CD4-positive, alpha-beta T cell treated with Interferon alpha-2 for 1 hour (primary cell): ENCODE data around the gene SCRT2.
"Not testable (repeated sequence)": the region's sequence is repeated elsewhere in the genome, so short reads cannot be mapped to it uniquely, and the experiment has no call there.

Experiments
- DNase-seq, 2 donors: peaks; one replicate each; pipeline ENCODE4 v3.0.0-alpha.2; 2020 to 2022

Gene SCRT2

DNA sequence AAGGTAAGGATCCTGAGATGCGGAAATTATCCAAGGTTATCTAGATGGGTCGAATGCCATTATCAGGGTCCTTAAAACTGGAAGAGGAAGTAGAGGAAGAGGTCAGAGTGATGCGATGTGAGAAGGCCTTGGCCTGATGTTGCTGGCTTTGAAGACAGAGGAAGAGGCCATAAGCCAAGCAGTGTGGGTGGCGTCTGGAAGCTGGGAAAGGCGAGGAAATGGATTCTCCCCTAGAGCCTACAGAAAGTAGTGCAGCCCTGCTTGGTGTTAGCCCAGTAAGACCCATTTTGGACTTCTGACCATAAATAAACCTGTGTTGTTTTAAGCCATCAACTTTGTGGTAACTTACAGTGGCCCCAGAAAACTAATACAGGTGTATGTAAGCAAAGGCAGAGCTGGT is 24.6 kb downstream of the SCRT2 start:
- DNase-seq: no peak

DNA sequence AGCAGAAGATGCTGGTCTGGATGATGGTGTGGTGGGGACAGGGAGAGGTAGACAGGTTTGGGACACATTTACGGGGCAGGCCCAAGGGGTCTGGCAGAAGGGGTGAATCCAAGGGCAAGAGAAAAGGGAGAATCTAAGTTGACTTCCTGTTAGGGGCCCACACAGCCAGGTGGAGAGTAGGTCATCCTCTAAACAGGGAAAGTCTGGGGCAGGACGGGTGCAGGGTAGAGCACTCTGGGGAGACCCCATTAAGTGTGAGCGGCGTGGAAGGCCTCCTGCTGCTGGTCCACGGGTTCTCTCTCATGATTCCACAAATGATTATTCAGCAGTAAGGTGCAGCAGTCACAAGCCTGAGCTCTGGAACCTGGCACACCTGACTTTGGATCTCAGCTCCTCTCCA is 25.3 kb downstream of the SCRT2 start:
- DNase-seq: no peak

DNA sequence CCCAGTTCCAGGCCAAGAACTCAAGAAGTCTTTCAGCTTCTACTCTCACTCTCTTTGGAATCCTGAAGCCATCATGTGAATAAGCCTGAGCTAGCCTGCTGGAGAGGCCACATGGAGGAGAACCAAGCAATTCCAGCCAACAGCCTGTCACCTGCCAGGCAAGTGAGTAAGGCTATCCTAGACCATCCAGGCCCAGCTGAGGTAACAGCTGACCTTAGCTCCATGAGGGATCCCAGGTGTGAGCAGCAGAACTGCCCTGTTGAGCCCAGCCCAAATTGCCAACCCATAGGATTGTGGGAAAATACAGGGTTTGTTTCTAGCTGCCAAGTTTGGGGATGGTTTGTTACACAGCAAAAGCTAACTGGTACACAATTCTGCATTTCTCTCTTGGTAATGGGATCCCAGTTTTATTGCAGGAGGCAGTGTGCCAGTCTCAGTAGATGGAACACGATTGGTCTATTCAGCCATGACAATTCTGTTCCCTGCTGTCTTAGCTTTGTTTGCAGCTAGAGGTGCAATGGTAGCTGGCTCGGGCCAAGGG is 28.1 kb downstream of the SCRT2 start:
- no peak for DNase-seq

DNA sequence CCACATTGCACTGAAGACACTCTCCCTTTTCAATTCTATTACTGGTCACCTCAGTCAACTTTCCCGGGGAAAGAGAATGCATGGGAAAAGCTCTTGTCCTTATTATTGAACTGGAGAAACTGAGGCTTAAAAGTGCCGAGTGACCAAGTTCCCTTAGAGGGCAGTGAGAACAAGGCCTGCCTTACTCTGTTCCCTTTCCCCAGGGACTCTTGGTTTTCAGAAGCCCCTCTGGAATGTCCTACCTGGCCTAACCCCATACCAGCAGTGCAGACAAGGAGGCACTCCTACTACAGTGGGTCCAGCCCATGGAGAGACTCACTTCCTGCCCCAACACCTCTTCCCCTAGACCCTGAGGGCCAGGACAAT is 28.8 kb downstream of the SCRT2 start:
- DNase-seq: no peak

DNA sequence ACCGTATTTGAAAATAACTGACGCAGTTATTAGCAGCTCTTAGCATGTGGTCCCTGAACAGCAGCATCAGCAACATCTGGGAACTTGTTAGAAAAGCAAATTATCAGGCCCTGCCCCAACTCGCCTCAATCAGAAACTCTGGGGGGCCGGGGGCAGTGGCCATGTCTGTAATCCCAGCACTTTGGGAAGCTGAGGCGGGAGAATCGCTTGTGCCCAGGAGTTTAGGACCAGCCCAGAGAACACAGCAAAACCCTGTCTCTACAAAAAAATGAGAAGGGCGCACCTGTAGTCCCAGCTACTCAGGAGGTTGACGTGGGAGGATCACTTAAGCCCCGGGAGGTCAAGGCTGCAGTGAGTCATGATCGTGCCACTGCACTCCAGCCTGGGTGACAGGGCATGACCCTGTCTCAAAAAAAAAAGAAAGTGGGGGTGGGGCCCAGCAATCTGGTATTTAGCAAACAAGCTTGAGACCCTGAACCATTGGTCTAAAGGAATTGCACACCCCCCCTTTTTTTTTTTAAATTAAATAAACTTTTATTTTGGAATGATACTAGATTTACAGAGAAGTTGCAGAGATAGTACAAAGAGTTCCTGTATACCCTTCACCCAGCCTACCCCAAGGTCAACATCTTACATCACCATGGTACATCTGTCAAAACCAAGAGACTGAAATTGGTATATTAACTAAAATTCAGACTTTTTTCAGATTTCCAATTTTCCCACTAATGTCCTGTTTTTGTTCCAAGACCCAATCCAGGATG is 29.3 kb downstream of the SCRT2 start:
- DNase-seq: no peak

DNA sequence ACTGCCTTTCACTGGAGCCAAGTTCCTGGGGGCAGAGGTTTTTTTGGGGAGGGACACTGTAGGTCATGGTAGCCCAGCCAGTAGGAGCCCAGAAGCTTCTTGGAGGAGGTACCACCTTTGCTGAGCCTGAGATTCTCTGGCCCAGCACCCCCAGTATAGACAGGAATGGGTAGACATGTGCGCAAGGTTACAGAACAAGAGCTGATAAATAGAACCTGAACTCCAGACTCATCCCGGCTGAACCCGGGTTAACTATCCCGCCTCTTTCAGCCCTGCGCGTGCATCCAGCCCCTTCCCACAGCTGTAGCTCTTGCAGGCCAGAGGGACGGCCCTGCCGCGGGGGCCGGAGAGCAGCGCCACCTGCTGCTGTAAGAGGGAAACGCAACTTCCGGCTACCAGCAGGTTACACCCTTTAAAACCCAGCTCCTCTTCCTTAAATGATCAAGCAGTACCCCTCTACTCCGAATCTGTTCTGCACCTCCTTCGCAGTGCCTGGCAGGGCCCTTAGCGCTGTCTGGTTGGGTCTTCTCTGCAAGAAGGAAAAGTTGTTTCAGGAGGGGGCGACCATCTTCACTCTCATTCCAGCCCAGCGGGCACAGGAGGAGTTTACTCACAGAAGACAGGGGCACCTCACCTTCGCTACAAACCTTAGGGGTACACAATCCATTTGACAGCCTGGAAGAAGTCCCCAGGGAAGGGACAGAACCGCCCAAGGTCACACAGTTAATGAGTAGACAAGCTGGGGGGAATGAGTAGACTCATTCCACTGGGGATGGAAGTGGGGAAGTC is 30.1 kb downstream of the SCRT2 start:
- peak; percentile 58 to 70 for DNase-seq

DNA sequence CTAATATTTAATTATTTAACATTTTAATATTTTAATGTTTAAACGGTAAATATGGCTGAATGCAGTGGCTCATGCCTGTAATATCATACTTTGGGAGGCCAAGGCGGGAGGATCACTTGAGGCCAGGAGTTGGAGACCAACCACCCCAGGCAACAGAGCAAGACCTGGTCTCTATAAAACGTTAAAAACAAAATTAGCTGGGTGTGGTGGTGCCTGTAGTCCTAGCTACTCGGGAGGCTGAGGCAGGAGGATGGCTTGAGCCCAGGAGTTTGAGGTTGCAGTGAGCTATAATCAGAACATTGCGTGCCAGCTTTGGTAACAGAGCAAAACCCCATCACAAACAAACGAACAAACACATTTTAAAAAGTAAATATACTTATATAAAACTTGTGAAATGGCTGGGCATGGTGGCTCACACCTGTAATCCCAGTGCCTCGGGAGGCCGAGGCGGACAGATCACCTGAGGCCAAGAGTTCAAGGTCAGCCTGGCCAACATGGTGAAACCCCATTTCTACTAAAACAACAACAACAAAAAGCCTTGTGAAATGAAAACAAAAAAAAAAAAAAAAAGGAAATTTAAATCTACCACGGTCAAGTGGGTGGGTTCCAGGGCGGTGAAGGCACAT is 30.8 kb downstream of the SCRT2 start:
- no peak for DNase-seq

DNA sequence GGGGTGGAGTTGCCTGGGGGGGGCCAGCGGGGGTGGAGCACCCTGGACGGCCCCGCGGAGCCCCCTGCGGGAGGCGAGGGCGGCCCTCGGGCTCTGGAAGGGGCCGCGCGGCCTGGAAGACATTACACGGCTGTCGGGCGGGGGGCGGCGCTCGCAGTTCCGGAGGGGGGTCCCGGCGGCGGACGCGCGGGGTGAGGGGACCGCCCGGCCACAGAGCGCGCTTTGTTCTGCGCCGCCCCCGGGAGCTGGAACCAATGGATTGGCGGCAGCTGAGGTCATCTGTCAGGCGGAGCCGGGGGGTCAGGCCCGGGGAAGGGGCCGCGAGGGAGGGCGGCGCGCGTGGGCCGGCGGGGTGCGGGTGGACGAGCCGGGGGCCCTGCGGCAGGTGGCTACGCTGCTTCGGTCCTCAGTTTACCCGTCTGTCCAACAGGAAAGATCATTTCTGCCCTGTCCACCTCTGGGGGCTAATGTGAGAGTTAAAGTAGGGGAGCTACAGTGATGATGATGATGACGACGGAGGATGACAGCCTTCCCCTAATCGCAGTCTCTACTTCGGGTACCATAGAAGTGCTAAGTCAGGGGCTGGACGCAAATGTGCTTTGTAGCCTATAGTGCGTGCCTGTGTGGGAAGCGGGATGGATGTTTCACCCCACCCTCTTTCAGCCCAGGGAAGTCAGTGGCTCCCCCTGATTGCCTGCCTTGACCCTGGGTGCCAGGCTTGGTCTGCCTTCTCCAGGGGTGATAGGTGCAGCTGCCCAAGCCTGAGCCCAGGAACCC is 33.0 kb downstream of the SCRT2 start:
- DNase-seq: no peak

DNA sequence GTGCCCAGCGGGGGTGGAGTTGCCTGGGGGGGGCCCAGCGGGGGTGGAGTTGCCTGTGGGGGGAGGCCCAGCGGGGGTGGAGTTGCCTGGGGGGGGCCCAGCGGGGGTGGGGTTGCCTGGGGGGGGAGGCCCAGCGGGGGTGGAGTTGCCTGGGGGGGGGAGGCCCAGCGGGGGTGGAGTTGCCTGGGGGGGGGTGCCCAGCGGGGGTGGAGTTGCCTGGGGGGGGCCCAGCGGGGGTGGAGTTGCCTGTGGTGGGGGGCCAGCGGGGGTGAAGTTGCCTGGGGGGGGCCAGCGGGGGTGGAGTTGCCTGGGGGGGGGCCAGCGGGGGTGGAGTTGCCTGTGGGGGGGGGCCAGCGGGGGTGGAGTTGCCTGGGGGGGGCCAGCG is 33.6 kb downstream of the SCRT2 start:
- not testable (repeated sequence) for DNase-seq

DNA sequence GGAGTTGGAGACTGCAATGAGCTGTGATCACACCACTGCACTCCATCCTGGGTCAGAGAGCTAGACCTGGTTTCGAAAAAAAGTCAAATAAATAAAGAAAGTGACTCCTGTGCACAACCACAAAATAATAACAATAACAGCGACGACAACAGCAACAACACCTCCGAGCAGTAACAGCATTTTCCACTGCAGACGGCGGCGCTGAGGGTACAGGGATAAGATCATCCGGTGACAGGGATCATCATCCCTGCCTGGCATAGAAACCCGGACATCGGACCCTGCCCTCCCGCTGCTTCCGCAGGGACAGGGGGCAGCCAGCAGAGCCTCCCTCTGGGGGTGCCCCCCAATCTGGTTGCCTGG is 34.1 kb downstream of the SCRT2 start:
- DNase-seq: no peak

DNA sequence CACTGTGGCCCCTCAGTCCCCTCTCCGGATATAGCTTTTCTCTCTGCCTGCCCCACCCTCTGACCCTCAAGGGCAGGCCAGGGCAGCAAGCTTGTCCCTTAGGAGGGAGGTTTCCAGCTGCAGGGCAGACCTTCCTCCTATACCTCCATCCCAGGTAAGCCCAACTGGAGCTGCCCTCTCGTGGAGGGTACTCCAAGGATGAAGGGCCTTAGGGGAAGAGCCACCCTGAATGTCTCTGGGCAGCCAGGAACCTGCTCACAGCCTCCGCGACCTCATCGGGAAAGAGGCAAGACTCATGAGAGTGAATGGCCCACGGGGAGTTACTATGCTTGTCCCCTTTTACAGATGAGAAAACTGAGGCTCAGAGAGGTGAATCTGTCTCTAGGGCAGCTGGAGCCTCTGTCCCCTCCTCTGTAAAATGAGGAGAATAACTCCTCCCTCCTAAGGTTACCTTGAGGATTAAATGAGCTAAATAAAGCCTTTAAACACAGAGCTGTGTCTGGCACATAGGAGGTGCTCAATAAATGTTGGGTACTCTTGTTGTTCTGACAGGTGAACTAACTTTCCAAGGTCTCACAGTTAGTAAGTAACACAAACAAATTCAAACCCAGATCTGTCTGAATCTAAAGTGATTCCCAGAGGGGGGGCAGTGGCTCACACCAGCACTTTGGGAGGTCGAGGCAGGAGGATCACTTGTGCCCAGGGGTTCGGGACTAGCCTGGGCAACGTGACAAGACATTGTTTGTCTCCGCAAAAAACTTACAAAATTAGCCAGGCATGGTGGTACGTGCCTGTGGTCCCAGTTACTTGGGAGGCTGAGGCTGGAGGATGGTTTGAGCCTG is 34.7 kb downstream of the SCRT2 start:
- DNase-seq: no peak

DNA sequence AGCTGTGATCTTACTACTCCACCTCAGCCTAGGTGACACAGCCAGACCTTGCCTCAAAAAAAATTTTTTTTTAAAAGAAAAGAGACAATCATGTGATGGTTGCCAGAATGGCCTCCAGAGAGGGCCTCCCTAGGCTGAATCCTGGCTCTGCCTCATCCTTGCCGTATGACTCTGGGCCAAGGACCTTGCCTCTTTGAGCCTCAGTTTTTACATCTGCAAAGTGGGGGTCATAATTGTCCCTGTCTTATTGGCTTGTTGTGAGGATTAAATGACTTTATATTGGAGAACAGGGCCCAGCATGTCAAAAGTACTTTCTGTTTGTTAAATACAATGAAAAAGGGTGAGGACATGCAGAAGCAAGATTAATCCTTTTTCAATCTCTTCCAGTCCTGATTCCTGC is 37.0 kb downstream of the SCRT2 start:
- DNase-seq: no peak

DNA sequence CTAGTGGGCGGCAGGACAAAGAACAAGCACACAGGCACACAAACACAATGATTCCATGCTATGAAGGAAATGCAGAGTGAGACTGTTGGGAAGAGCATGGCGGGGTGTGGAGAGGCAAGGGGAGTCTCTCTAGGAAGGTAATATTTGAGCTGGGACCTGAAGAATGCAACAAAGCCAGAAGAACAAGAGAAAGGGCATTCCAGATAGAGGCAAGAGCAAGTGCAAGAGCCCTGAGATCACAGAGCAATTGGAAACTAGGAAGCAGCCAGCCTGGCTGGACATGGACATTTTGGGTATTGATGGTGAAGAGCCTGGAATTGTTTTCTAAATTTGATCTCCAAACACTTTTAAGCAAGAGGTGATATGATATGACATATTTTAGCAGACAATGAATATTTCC is 38.0 kb downstream of the SCRT2 start:
- no peak for DNase-seq

DNA sequence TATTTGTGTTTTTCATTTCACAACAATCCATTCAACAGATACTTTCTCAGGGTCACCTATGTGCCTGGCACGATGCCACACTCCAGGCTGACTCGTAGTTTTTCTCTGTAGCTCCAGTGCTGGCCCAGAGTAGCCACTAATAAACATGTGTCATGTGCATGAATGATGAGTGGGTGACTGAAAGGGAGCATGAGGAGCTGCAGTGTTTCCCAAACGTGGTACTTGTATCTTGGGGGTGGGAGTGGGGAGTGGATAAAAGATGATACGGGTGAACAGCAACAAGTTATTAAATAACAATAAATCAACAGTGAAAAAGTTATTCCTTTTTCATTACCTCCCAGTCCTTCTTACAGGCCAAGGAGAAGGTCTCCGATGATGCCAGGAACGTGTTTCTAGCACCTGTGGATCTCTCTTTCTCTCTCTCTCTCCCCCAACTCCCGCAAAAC is 39.7 kb downstream of the SCRT2 start:
- no peak for DNase-seq

DNA sequence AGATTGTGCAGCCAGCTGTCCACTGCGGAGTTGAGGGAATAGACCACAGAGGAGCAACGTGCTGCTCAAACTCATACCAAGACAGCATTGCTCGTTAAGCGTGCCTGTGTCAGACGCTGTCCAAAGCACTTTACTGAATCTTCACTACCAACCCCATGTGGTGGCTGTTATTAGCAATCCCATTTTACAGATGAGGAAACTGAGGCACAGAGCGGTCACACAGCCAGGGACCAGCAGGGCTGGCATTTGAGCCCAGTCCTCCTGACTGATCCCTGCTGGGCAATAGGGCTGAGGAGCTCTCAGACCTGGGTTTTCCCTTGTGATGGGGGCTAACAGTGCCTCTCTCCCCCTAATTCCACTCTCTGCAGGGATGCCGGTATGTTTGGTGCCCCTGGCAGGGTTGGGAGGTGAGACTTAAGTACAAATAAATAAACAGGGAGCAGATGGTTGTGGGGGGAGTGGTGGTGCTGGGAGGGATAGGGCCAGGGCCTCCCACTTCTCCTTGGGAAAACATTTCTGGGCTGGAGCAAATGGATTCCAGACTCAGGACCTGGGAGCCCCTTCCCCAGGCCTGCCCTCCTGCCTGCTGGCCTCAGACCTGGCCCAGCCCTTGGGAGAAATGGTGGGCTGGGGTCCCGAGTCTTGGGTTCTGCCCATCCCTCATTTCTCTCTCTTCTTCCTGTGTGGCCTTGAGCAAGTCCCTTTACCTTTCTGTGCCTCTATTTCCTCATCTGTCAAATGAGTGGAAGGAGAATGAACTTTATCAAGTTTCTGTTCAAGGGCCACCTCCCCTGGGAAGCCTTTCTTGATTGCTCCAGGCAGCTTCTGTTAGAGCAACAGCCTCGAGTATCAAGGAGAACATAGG is 40.3 kb downstream of the SCRT2 start:
- DNase-seq: no peak

DNA sequence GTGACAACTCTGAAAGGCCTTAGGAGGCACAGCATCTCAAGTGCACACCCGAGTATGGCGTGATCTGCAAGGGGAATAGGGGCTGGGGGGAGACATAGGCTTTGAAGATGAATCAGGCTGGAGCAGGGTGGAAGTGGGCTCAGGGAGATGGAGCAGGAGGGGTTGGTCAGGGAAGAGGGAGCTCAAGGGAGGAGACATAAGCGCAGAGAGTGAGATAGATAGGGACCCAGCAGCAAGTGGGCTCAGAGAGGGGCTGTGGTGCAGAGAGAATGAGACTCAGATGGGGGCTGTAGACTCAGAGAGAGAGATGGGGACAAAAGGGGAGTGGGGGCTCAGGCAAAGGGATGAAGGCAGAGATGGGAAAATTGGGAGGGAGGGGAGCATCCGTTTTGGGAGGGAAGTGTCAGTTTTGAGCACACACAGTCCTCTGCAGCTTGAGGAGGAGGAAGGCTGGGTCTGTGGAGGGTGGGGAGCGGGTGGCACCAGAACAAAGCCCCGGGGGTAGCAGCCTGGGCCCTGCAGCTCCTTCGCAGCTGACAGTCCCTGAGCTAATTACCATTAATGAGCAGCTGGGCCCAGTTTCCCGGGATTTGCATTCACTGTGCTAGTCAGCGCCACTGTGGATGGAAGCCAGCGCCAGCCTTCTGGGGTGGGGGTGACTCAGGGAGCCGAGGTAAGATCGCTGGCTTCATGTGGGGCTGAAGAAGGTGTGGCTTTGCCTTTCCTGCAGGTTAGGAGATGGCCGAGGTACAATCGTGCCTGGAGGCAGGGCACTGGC is 41.3 kb downstream of the SCRT2 start:
- no peak for DNase-seq

DNA sequence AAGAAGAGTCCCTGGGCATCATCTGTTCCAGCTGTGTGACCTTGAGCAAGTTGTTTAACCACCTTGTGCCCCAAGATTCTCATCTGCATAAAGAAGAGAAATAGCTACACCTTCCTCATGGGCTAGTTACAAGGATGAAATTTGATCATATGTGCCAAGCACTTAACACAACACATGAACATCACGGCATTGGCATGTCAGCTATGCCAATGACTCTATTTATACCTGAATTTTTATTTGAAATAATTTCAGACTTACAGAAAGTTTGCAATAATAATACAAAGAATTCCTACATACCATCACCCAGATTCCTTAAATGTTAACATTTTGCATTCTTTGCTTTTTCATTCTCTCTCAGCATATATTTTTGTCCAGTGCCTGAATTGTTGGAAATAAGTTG is 44.5 kb downstream of the SCRT2 start:
- DNase-seq: no peak

DNA sequence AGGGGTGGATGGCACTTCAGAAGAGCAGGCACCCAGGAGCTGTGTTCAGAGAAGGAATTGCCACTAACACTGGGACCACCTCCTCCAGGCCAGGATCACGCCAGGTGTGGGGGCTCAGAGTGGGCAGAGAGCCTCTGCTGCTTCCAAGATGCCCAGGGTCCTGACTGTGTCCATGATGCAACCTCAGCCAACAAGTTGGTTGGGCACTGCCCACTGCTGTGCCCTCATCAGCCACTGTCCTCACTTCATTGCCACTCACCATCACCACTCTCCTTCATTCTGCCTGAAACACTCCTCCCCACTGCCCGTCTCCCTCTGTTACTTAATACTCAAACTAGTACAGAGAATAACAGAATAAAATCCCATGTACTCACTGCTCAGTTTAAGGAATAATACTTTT is 49.0 kb downstream of the SCRT2 start:
- DNase-seq: no peak

DNA sequence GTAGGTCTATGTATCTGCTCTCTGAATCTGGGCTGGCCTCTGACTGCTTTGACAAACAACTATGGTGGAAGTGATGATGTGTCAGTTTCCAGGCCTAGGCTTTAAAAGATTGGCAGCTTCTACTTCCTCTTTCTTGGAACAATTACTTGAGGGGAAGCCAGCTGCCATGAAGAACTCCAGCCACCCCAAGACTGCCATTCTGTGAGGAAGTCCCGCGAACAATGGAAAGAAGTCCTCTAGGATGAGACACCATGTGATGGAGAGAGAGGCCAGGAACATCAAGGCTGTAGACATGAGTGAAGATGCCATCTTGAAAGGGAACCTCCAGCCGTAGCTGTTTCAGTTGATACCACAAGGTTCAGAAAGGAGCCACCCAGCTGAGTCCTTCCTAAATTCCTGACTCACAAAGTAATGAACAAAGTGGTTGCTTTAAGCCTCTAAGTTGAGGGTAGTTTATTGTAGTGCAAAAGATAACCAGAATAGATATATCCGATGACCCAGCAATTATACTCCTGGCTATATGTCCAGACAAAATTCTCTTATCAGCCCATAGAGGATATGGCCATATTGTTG is 50.2 kb downstream of the SCRT2 start:
- DNase-seq: no peak

DNA sequence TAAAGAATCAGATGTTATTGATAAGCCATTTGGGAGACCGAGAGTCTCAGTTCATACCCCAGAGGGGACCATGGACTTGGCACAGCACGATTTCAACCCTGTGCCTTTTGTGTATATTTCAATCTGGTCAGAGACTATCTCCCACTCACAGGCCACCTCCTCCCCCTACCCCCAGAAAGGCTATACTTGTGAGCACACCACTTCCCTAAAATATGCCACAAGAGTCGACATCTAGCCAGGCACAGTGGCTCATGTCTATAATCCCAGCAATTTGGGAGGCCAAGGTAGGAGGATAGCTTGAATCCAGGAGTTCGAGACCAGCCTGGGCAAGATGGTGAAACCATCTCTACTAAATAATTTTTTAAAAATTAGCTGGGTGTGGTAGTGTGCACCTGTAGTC is 51.9 kb downstream of the SCRT2 start:
- DNase-seq: no peak
